ENCODE results near the gene RNF182.
"Not testable (repeated sequence)": the region's sequence is repeated elsewhere in the genome, so short reads cannot be mapped to it uniquely, and the experiment has no call there.

Gene RNF182

GRCh38 chr6:13918686-13919250 lies 6.0 kb upstream of the RNF182 start:
- DNase-seq = no peak

GRCh38 chr6:13919861-13920260 lies 4.9 kb upstream of the RNF182 start:
- DNase-seq = no peak

GRCh38 chr6:13920552-13920951 lies 4.2 kb upstream of the RNF182 start:
- DNase-seq = no peak

- DNase-seq = no peak
These were observed 2.0 kb upstream of the RNF182 start for GRCh38 chr6:13922750-13923149.

- DNase-seq = no peak
These were observed 1.1 kb upstream of the RNF182 start for GRCh38 chr6:13923527-13924145.

- peak; percentile 46 for DNase-seq
These were observed 405 bp upstream of the RNF182 start for GRCh38 chr6:13924146-13924948.

- no peak for DNase-seq
These were observed 1.6 kb downstream of the RNF182 start for GRCh38 chr6:13926378-13926777.

- no peak for DNase-seq
These were observed 2.5 kb downstream of the RNF182 start for GRCh38 chr6:13927203-13927602.

GRCh38 chr6:13929196-13929595 lies 4.4 kb downstream of the RNF182 start:
- DNase-seq = no peak

GRCh38 chr6:13931797-13932402 lies 7.1 kb downstream of the RNF182 start:
- no peak for DNase-seq

GRCh38 chr6:13932785-13933184 lies 8.0 kb downstream of the RNF182 start:
- no peak for DNase-seq

GRCh38 chr6:13934721-13935120 lies 10.0 kb downstream of the RNF182 start:
- no peak for DNase-seq

- no peak for DNase-seq
These were observed 10.6 kb downstream of the RNF182 start for GRCh38 chr6:13935190-13935880.

GRCh38 chr6:13935881-13936261 lies 11.1 kb downstream of the RNF182 start:
- DNase-seq = not testable (repeated sequence)

- no peak for DNase-seq
These were observed 17.1 kb downstream of the RNF182 start for GRCh38 chr6:13941902-13942301.

GRCh38 chr6:13943943-13944342 lies 19.2 kb downstream of the RNF182 start:
- DNase-seq = no peak

GRCh38 chr6:13946506-13946905 lies 21.8 kb downstream of the RNF182 start:
- no peak for DNase-seq

GRCh38 chr6:13947611-13948178 lies 22.9 kb downstream of the RNF182 start:
- no peak for DNase-seq

GRCh38 chr6:13952101-13952500 lies 27.3 kb downstream of the RNF182 start:
- no peak for DNase-seq

- DNase-seq = no peak
These were observed 28.4 kb downstream of the RNF182 start for GRCh38 chr6:13953061-13953705.

GRCh38 chr6:13965582-13966127 lies 40.9 kb downstream of the RNF182 start:
- no peak for DNase-seq

- no peak for DNase-seq
These were observed 46.6 kb downstream of the RNF182 start for GRCh38 chr6:13971303-13971702.

Measured in midbrain (tissue), 1 donor.